NB4 (cell line): ENCODE measurements around the gene USH2A.

ENCODE experiments used
- CTCF ChIP-seq: IDR thresholded peaks from one replicate; pipeline ENCODE4 v1.5.1; 2012; ENCODE audit warnings: low read depth, low read length
- MAX ChIP-seq: IDR thresholded peaks from 2 replicates; pipeline ENCODE4 v1.6.1; 2011; ENCODE audit warnings: low read depth, low read length
- POLR2A ChIP-seq: IDR thresholded peaks from 2 replicates; pipeline ENCODE4 v1.6.1; 2011; ENCODE audit warnings: mild to moderate bottlenecking; ENCODE audit not compliant: insufficient read length; ENCODE audit errors: extremely low read depth

GRCh38 chr1:216456682-216457081, 33.4 kb upstream of the USH2A start:
- TF ChIP-seq POLR2A (no peak), CTCF (no peak), MAX (no peak)
